ENCODE results near the gene EIF1.

DNA sequence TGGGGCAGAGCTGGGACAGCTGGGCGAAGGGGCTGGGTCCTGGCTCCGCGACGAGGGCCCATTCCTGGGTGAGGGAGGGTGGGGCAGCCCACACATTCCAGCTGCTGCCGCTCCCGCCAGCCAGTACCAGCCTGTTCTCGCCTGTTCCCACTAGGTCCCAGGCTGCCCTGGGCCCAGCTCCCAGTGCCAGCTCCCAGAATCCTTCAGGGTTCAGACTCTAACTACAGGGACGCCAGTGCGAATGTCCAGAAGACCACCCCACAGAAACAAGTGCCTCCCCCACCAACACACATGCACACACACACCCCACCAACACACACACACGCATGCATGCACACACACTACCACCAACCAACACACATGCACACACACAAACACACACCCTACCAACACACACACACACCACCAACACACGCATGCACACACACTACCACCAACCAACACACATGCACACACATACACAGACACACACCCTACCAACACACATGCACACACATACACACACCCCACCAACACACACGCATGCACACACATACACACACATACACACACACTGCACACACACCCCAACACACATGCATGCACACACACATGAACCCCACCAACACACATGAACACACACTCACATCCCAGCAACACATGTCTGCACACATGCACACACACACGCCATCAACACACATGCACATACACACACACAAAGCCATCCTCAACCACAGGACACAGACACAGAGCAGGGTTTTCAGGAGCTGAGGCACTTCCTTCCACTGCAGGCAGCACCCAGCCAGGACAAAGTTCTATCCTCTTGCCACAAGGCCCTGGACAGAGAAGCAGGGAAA lies 36.8 kb upstream of the EIF1 start:
- TF ChIP-seq, protein P1, sequence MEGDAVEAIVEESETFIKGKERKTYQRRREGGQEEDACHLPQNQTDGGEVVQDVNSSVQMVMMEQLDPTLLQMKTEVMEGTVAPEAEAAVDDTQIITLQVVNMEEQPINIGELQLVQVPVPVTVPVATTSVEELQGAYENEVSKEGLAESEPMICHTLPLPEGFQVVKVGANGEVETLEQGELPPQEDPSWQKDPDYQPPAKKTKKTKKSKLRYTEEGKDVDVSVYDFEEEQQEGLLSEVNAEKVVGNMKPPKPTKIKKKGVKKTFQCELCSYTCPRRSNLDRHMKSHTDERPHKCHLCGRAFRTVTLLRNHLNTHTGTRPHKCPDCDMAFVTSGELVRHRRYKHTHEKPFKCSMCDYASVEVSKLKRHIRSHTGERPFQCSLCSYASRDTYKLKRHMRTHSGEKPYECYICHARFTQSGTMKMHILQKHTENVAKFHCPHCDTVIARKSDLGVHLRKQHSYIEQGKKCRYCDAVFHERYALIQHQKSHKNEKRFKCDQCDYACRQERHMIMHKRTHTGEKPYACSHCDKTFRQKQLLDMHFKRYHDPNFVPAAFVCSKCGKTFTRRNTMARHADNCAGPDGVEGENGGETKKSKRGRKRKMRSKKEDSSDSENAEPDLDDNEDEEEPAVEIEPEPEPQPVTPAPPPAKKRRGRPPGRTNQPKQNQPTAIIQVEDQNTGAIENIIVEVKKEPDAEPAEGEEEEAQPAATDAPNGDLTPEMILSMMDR (optimal IDR thresholded peaks at IDR 0.05 in 1 of 3, IDR thresholded peaks at IDR 0.05 in 1 of 3, conservative IDR thresholded peaks at IDR 0.05 in 1 of 3; ENCODE audit: extremely low read depth in 1 of 3, insufficient read depth in 2 of 3, low read length in 3 of 3), result no peak
- TF ChIP-seq EZH2 (IDR thresholded peaks at IDR 0.05; ENCODE audit: low read length), result no peak
